ENCODE measurements around the gene CDK16. TPM values are rescaled to one million over a fixed set of nuclear protein-coding genes. Genes with fewer than 3 reads are reported as not detected.

Gene CDK16
- total RNA-seq, 1 donor from 2014 or later = 107 TPM

GRCh38 chrX:47243351-47243750 is 24.9 kb downstream of the CDK16 start:
- no peak for DNase-seq (ENCODE audit: low read depth)
- Histone ChIP-seq H3K36me3 (ENCODE audit: control insufficient read depth, insufficient read depth, low read length) (no peaks in the 10 kb centered on the region), H3K4me3 (ENCODE audit: low read depth, low read length) (no peak overlapping the region), H3K27me3 (ENCODE audit: control insufficient read depth, insufficient read depth, low read length) (peaks cover 13% of the 10 kb centered on the region)
- TF ChIP-seq CTCF (IDR thresholded peaks at IDR 0.05; ENCODE audit: insufficient read depth, low read length, poor library complexity, severe bottlenecking) = no peak

GRCh38 chrX:47244676-47245075 is 26.2 kb downstream of the CDK16 start:
- Histone ChIP-seq H3K4me3 (ENCODE audit: low read depth, low read length) (no peak overlapping the region), H3K27me3 (ENCODE audit: control insufficient read depth, insufficient read depth, low read length) (peaks cover 7% of the 10 kb centered on the region), H3K36me3 (ENCODE audit: control insufficient read depth, insufficient read depth, low read length) (no peaks in the 10 kb centered on the region)
- no peak for TF ChIP-seq CTCF (IDR thresholded peaks at IDR 0.05; ENCODE audit: insufficient read depth, low read length, poor library complexity, severe bottlenecking)
- no peak for DNase-seq (ENCODE audit: low read depth)

- no peak for TF ChIP-seq CTCF (IDR thresholded peaks at IDR 0.05; ENCODE audit: insufficient read depth, low read length, poor library complexity, severe bottlenecking)
- Histone ChIP-seq H3K4me3 (ENCODE audit: low read depth, low read length) (no peak overlapping the region), H3K27me3 (ENCODE audit: control insufficient read depth, insufficient read depth, low read length) (peaks cover 7% of the 10 kb centered on the region), H3K36me3 (ENCODE audit: control insufficient read depth, insufficient read depth, low read length) (no peaks in the 10 kb centered on the region)
- no peak for DNase-seq (ENCODE audit: low read depth)
Measured at GRCh38 chrX:47245156-47245555, 26.7 kb downstream of the CDK16 start.

- no peaks in the 10 kb centered on the region for H3K27me3 ChIP-seq (ENCODE audit: control insufficient read depth, insufficient read depth, low read length)
- TF ChIP-seq CTCF (IDR thresholded peaks at IDR 0.05; ENCODE audit: insufficient read depth, low read length, poor library complexity, severe bottlenecking) = no peak
- no peak for DNase-seq (ENCODE audit: low read depth)
- no peak overlapping the region for H3K4me3 ChIP-seq (ENCODE audit: low read depth, low read length)
- H3K36me3 ChIP-seq (ENCODE audit: control insufficient read depth, insufficient read depth, low read length) = no peaks in the 10 kb centered on the region
Measured at GRCh38 chrX:47247206-47247998, 28.9 kb downstream of the CDK16 start.

GRCh38 chrX:47247999-47248320 is 29.5 kb downstream of the CDK16 start:
- no peak for TF ChIP-seq CTCF (IDR thresholded peaks at IDR 0.05; ENCODE audit: insufficient read depth, low read length, poor library complexity, severe bottlenecking)
- Histone ChIP-seq H3K4me3 (ENCODE audit: low read depth, low read length) (no peak overlapping the region), H3K27me3 (ENCODE audit: control insufficient read depth, insufficient read depth, low read length) (no peaks in the 10 kb centered on the region), H3K36me3 (ENCODE audit: control insufficient read depth, insufficient read depth, low read length) (no peaks in the 10 kb centered on the region)
- no peak for DNase-seq (ENCODE audit: low read depth)

GRCh38 chrX:47248576-47248975 is 30.1 kb downstream of the CDK16 start:
- H3K27me3 ChIP-seq (ENCODE audit: control insufficient read depth, insufficient read depth, low read length) = no peaks in the 10 kb centered on the region
- TF ChIP-seq CTCF (IDR thresholded peaks at IDR 0.05; ENCODE audit: insufficient read depth, low read length, poor library complexity, severe bottlenecking) = no peak
- no peaks in the 10 kb centered on the region for H3K36me3 ChIP-seq (ENCODE audit: control insufficient read depth, insufficient read depth, low read length)
- no peak for DNase-seq (ENCODE audit: low read depth)
- H3K4me3 ChIP-seq (ENCODE audit: low read depth, low read length) = no peak overlapping the region
